ENCODE data around the gene ANKS1B. TPM values are rescaled to one million over a fixed set of nuclear protein-coding genes. Genes with fewer than 3 reads are reported as not detected.

The ANKS1B gene
- total RNA-seq, 1 donor from 2014 or later: 2.4 TPM

- Mint-ChIP-seq H3K27me3 (ENCODE audit: low read depth, unreplicated experiment) (peaks cover 11% of the 10 kb centered on the region), H3K27ac (ENCODE audit: unreplicated experiment) (no peak overlapping the region), H3K4me3 (ENCODE audit: unreplicated experiment) (no peak overlapping the region), H3K9me3 (ENCODE audit: unreplicated experiment) (no peaks in the 10 kb centered on the region), H3K36me3 (ENCODE audit: low read depth, unreplicated experiment) (no peaks in the 10 kb centered on the region), H3K4me1 (ENCODE audit: low read depth, unreplicated experiment) (peaks cover 7% of the 10 kb centered on the region)
- FAIRE-seq: no peak
- H3K36me3 ChIP-seq (ENCODE audit: insufficient read depth, low read length): no peaks in the 10 kb centered on the region
- no peak overlapping the region for H3K4me3 ChIP-seq (ENCODE audit: insufficient read depth, low read depth, low read length)
- H3K27ac ChIP-seq (ENCODE audit: low read depth, low read length): no peak overlapping the region
- H3K27me3 ChIP-seq (ENCODE audit: insufficient read depth, low read length): no peaks in the 10 kb centered on the region
- H2AFZ ChIP-seq (ENCODE audit: low read depth, low read length): no peak overlapping the region
- no peak overlapping the region for H3K9ac ChIP-seq (ENCODE audit: low read length)
- no peak overlapping the region for H3K4me2 ChIP-seq (ENCODE audit: low read length)
- no peaks in the 10 kb centered on the region for H3K79me2 ChIP-seq (ENCODE audit: insufficient read depth, low read length)
- no peaks in the 10 kb centered on the region for H3K9me3 ChIP-seq (ENCODE audit: insufficient read depth, low read depth, low read length)
- no peaks in the 10 kb centered on the region for H3K4me1 ChIP-seq (ENCODE audit: insufficient read depth, low read length)
- TF ChIP-seq EZH2 (IDR thresholded peaks at IDR 0.05; ENCODE audit: insufficient read depth, low read length) (no peak), CTCF (IDR thresholded peaks at IDR 0.05; ENCODE audit: insufficient read depth, low read depth, low read length) (no peak)
- no peaks in the 10 kb centered on the region for H4K20me1 ChIP-seq (ENCODE audit: insufficient read depth, low read length)
- no peak for DNase-seq (ENCODE audit: low read depth)
These were observed 921.6 kb downstream of the ANKS1B start for GRCh38 chr12:99063182-99063581.

- H2AFZ ChIP-seq (ENCODE audit: low read depth, low read length): no peak overlapping the region
- FAIRE-seq (no peak), DNase-seq (ENCODE audit: low read depth) (peak; percentile 15)
These were observed 924.8 kb downstream of the ANKS1B start for GRCh38 chr12:99059824-99060511.

More at GRCh38 chr12:99059824-99060511, 924.8 kb downstream of the ANKS1B start:
- Histone ChIP-seq H3K27ac (ENCODE audit: low read depth, low read length) (no peak overlapping the region), H4K20me1 (ENCODE audit: insufficient read depth, low read length) (no peaks in the 10 kb centered on the region), H3K27me3 (ENCODE audit: insufficient read depth, low read length) (no peaks in the 10 kb centered on the region), H3K4me1 (ENCODE audit: insufficient read depth, low read length) (no peaks in the 10 kb centered on the region), H3K9ac (ENCODE audit: low read length) (no peak overlapping the region), H3K36me3 (ENCODE audit: insufficient read depth, low read length) (no peaks in the 10 kb centered on the region), H3K79me2 (ENCODE audit: insufficient read depth, low read length) (no peaks in the 10 kb centered on the region), H3K4me3 (ENCODE audit: insufficient read depth, low read depth, low read length) (no peak overlapping the region), H3K9me3 (ENCODE audit: insufficient read depth, low read depth, low read length) (no peaks in the 10 kb centered on the region), H3K4me2 (ENCODE audit: low read length) (no peak overlapping the region)
- Mint-ChIP-seq H3K4me3 (ENCODE audit: unreplicated experiment) (no peak overlapping the region), H3K27ac (ENCODE audit: unreplicated experiment) (no peak overlapping the region), H3K36me3 (ENCODE audit: low read depth, unreplicated experiment) (no peaks in the 10 kb centered on the region), H3K27me3 (ENCODE audit: low read depth, unreplicated experiment) (peaks cover 11% of the 10 kb centered on the region), H3K9me3 (ENCODE audit: unreplicated experiment) (no peaks in the 10 kb centered on the region), H3K4me1 (ENCODE audit: low read depth, unreplicated experiment) (peaks cover 2% of the 10 kb centered on the region)
- TF ChIP-seq EZH2 (IDR thresholded peaks at IDR 0.05; ENCODE audit: insufficient read depth, low read length) (no peak), CTCF (IDR thresholded peaks at IDR 0.05; ENCODE audit: insufficient read depth, low read depth, low read length) (no peak)
